ENCODE measurements around the gene FREM1.

The FREM1 gene

GRCh38 chr9:14831074-14831473 is 79.2 kb downstream of the FREM1 start:
- Mint-ChIP-seq H3K36me3 (ENCODE audit: low read depth) (no peaks in the 10 kb centered on the region), H3K4me3 (no peak overlapping the region), H3K27me3 (no peaks in the 10 kb centered on the region), H3K4me1 (no peaks in the 10 kb centered on the region), H3K27ac (no peak overlapping the region), H3K9me3 (no peaks in the 10 kb centered on the region)
- no peak for DNase-seq
- ATAC-seq, result no peak

DNA sequence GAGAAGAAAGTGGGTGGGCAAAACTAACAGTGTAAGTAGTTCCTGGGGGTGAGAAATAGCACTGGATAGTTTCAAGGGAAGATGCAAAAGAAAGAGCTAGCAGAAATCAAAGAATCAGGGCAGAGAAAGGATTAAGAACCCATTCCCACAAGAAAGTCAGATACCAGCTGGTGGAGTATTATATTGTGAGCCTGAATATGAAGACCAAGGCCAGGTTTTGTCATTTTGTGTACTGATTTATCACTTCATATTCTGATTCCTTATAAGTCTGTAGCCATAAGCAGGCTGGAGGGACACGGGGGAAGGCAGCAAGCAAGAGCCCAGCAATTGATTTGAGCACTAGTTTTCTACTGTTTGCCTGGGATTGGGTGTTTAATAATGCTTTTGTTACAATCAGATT is 80.2 kb downstream of the FREM1 start:
- no peak for ATAC-seq
- Mint-ChIP-seq H3K9me3 (no peaks in the 10 kb centered on the region), H3K4me1 (no peaks in the 10 kb centered on the region), H3K36me3 (ENCODE audit: low read depth) (no peaks in the 10 kb centered on the region), H3K27me3 (no peaks in the 10 kb centered on the region), H3K27ac (no peak overlapping the region), H3K4me3 (no peak overlapping the region)
- no peak for DNase-seq

DNA sequence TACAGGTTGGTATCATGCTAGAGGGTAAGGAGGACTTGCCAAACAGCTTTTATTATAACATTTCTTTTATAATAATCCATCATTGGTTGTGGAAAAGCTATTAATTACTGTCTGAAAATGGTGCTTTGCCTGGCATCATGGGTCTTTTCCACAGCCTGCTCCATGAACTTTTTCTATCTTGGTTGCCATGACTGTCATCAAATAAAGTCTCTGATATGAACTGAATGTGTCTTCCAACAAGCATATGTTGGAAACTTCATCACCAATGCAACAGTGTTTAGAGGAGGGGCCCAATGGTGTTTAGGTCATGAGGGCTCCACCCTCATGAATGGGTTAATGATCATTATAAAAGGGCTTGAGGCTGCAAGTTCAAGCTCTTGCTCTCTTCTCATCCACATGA is 81.0 kb downstream of the FREM1 start:
- Mint-ChIP-seq H3K9me3 (no peaks in the 10 kb centered on the region), H3K27me3 (no peaks in the 10 kb centered on the region), H3K4me3 (no peak overlapping the region), H3K4me1 (no peaks in the 10 kb centered on the region), H3K27ac (no peak overlapping the region), H3K36me3 (ENCODE audit: low read depth) (no peaks in the 10 kb centered on the region)
- DNase-seq (no peak), ATAC-seq (no peak)

DNA sequence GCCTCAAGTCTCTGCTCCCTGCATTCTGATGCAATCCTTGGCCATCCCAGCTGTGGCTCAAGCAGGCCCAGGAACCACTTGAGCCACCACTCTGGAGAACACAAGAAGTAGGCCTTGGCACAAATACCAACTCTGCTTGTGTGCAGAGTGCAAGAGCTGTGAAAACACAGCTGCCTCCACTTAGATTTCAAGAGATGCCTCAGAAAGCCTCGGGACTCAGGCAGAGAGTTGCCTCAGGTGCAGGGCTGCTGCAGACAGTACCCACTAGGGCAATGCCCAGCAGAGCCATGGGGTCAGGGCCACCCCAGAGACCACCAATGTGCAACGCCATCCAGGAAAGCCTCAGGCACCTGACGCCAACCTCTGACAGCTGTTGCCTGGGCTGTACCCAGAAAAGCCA is 82.4 kb downstream of the FREM1 start:
- Mint-ChIP-seq H3K4me1 (no peaks in the 10 kb centered on the region), H3K27me3 (no peaks in the 10 kb centered on the region), H3K9me3 (no peaks in the 10 kb centered on the region), H3K4me3 (no peak overlapping the region), H3K36me3 (ENCODE audit: low read depth) (no peaks in the 10 kb centered on the region), H3K27ac (no peak overlapping the region)
- no peak for ATAC-seq
- DNase-seq, result no peak

GRCh38 chr9:14824481-14824880 is 85.7 kb downstream of the FREM1 start:
- no peak for ATAC-seq

GRCh38 chr9:14823800-14824199 is 86.4 kb downstream of the FREM1 start:
- H3K27me3 Mint-ChIP-seq, result peaks cover 10% of the 10 kb centered on the region
- no peak overlapping the region for H3K27ac Mint-ChIP-seq
- no peaks in the 10 kb centered on the region for H3K9me3 Mint-ChIP-seq
- H3K36me3 Mint-ChIP-seq (ENCODE audit: low read depth), result no peaks in the 10 kb centered on the region
- H3K4me1 Mint-ChIP-seq, result no peaks in the 10 kb centered on the region
- no peak overlapping the region for H3K4me3 Mint-ChIP-seq
- DNase-seq, result no peak
- ATAC-seq, result no peak

More at GRCh38 chr9:14824481-14824880, 85.7 kb downstream of the FREM1 start:
- Mint-ChIP-seq H3K27ac (no peak overlapping the region), H3K4me1 (no peaks in the 10 kb centered on the region), H3K36me3 (ENCODE audit: low read depth) (no peaks in the 10 kb centered on the region), H3K27me3 (peaks cover 8% of the 10 kb centered on the region), H3K9me3 (no peaks in the 10 kb centered on the region), H3K4me3 (no peak overlapping the region)
- DNase-seq, result no peak

DNA sequence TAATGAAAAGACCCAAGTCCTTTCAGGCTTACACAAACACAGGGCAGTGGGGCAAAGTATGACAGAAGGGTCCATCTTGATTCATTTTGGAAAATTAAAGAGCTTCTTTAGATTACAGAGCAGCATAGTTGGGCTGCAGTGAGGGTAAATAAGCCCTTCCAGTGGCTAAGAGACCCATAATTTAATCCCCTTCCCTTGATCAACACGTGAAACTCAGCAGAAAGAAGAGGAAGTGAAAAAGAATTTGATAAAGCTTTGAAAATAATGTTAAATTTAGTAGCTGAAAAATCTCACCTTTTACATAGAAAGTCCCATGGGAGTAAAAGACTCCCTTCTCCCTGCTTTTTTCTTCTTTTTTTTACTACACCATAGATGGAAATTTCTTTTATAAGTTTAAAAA is 87.6 kb downstream of the FREM1 start:
- no peak overlapping the region for H3K27ac Mint-ChIP-seq
- DNase-seq (no peak), ATAC-seq (no peak)
- H3K4me3 Mint-ChIP-seq, result no peak overlapping the region
- peaks cover 10% of the 10 kb centered on the region for H3K27me3 Mint-ChIP-seq
- H3K4me1 Mint-ChIP-seq, result no peaks in the 10 kb centered on the region
- H3K9me3 Mint-ChIP-seq, result no peaks in the 10 kb centered on the region
- no peaks in the 10 kb centered on the region for H3K36me3 Mint-ChIP-seq (ENCODE audit: low read depth)

DNA sequence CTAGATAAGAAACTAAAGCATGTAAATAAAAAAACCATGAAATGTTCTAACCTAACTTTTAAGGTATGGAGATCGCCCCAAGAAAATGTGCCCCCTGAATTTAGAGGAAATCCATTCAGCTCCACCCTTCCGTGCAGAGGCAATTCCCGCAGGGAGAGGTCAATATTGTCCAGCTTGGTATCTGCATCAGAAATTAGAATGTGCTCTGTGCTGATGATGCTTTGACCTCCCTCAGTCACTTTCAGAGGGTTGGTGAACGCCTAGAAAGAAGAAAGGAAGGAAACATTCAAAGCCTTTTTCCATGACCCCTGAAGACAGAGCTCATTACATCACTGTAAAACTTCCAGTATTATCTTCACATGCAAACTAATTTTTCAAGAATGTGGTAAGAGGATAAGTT is 91.0 kb downstream of the FREM1 start:
- H3K27me3 Mint-ChIP-seq, result peaks cover 10% of the 10 kb centered on the region
- no peaks in the 10 kb centered on the region for H3K4me1 Mint-ChIP-seq

DNA sequence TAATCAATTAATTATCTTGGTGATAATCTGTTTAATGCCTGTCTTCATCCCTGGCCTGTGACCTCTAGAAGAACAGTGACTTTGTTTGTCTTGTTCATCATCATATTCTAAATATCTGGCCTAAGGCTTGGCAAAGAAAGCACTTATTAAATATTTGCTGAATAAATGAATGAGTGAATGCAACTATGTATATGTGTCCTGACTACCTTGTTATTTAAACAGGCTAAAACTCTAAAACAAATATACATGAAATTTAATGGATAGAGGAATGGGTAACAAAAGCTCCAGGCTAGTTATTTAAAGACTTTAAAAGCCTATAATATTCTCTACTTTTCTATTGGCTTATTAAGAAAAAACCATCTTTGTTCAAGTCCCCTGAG is 96.0 kb downstream of the FREM1 start:
- H3K36me3 Mint-ChIP-seq (ENCODE audit: low read depth), result no peaks in the 10 kb centered on the region
- peaks cover 2% of the 10 kb centered on the region for H3K27me3 Mint-ChIP-seq
- no peak for DNase-seq
- H3K9me3 Mint-ChIP-seq, result no peaks in the 10 kb centered on the region
- H3K4me3 Mint-ChIP-seq, result no peak overlapping the region
- ATAC-seq, result no peak
- no peaks in the 10 kb centered on the region for H3K4me1 Mint-ChIP-seq
- no peak overlapping the region for H3K27ac Mint-ChIP-seq

More for the DNA sequence above, 91.0 kb downstream of the FREM1 start:
- Mint-ChIP-seq H3K36me3 (ENCODE audit: low read depth) (no peaks in the 10 kb centered on the region), H3K27ac (no peak overlapping the region), H3K9me3 (no peaks in the 10 kb centered on the region), H3K4me3 (no peak overlapping the region)
- DNase-seq (no peak), ATAC-seq (no peak)

DNA sequence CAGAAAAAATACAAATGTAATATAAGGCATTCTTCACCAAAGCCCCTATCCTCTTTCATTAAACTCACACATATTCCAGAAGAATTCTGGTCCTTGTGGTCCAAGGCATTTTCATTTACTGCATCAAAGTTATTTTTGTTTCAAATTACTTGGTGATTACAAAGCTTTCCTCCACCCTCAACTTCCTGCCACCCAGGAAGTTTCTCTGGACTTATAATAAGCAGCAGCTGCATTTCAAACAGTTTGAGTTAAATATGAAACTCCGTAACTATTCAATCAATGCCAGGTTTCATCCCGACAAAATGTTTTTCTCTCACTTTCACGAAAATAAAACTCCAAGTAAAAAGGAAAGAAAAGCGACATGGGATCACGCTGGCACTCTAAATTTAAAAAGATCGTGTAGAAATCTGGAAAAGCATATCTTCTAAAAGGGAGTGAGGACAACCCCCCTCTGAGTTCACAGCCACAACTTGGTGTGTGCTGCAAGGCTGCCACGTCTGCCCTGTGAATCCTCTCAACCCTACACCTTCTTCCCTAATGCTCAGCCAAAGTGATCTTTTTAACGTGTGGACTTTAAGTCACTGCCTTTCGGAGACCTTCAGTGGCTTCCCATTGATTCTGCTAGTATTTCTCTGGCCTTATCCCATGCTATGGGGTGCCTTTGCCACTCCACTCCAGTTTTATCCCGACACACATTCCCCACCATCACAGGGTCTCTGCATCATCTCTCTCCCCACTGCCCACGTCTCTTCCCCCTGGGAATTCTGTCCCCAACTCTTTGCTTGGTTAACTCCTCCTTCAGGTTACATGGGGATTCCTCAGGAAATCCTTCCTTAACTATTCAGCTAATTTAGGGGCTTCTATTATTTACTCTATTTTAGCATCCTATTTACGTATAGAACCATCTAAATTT is 96.6 kb downstream of the FREM1 start:
- Mint-ChIP-seq H3K9me3 (no peaks in the 10 kb centered on the region), H3K27me3 (no peaks in the 10 kb centered on the region), H3K4me1 (no peaks in the 10 kb centered on the region), H3K4me3 (no peak overlapping the region), H3K36me3 (ENCODE audit: low read depth) (no peaks in the 10 kb centered on the region), H3K27ac (no peak overlapping the region)
- DNase-seq (no peak), ATAC-seq (no peak)

GRCh38 chr9:14812806-14813205 is 97.4 kb downstream of the FREM1 start:
- ATAC-seq (peak; percentile 36), DNase-seq (no peak)
- Mint-ChIP-seq H3K9me3 (no peaks in the 10 kb centered on the region), H3K27me3 (no peaks in the 10 kb centered on the region), H3K27ac (no peak overlapping the region), H3K4me1 (no peaks in the 10 kb centered on the region), H3K4me3 (no peak overlapping the region), H3K36me3 (ENCODE audit: low read depth) (no peaks in the 10 kb centered on the region)

DNA sequence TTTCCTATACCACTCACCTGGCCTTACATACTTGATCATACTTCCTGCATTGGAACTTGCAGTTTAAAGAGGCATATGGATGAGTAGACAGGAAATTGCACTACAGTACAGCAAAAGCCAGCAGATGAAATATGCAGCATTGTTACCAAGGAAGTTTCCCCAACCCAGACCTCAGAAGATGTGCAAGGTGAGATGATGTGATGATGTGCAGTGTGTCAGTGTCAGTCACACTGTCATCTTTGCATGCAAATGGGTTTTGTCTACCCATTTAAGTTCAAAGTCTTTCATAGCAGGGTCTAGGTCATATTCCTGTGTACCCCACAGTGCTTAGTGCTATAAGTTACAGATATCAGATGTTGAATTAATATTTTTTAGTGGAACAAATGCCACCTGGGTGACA is 98.4 kb downstream of the FREM1 start:
- H3K36me3 Mint-ChIP-seq (ENCODE audit: low read depth), result no peaks in the 10 kb centered on the region
- no peak for DNase-seq
- no peak overlapping the region for H3K4me3 Mint-ChIP-seq
- no peak overlapping the region for H3K27ac Mint-ChIP-seq
- H3K4me1 Mint-ChIP-seq, result no peaks in the 10 kb centered on the region
- no peaks in the 10 kb centered on the region for H3K27me3 Mint-ChIP-seq
- no peaks in the 10 kb centered on the region for H3K9me3 Mint-ChIP-seq
- ATAC-seq, result no peak

GRCh38 chr9:14806941-14807520 is 103.2 kb downstream of the FREM1 start:
- Mint-ChIP-seq H3K4me3 (no peak overlapping the region), H3K9me3 (no peaks in the 10 kb centered on the region), H3K36me3 (ENCODE audit: low read depth) (no peaks in the 10 kb centered on the region), H3K4me1 (no peaks in the 10 kb centered on the region), H3K27me3 (no peaks in the 10 kb centered on the region), H3K27ac (no peak overlapping the region)
- no peak for ATAC-seq
- DNase-seq, result no peak

DNA sequence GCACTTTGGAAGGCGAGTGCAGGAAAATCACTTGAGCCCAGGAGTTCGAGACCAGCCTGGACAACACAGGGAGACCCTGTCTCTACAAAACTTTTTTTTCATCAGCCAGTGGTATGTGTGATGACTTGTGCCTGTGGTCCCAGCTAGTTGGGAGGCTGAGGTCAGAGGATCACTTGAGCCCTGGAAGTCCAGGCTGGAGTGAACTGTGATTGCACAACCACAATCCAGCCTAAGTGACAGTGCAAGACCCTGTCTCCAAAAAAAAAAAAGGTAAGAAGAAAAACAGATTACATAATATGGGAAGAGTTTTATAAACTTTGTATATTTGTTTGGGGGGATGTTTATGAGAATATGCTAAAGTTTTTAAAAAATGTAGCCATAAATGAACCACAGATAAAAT is 111.2 kb downstream of the FREM1 start:
- no peak for ATAC-seq
- no peaks in the 10 kb centered on the region for H3K9me3 Mint-ChIP-seq
- no peak for DNase-seq
- H3K27me3 Mint-ChIP-seq, result peaks cover 7% of the 10 kb centered on the region
- no peaks in the 10 kb centered on the region for H3K4me1 Mint-ChIP-seq
- no peak overlapping the region for H3K27ac Mint-ChIP-seq
- H3K4me3 Mint-ChIP-seq, result no peak overlapping the region
- no peaks in the 10 kb centered on the region for H3K36me3 Mint-ChIP-seq (ENCODE audit: low read depth)

- Mint-ChIP-seq H3K9me3 (no peaks in the 10 kb centered on the region), H3K4me1 (no peaks in the 10 kb centered on the region), H3K36me3 (ENCODE audit: low read depth) (no peaks in the 10 kb centered on the region), H3K4me3 (no peak overlapping the region), H3K27me3 (peaks cover 7% of the 10 kb centered on the region), H3K27ac (no peak overlapping the region)
- DNase-seq (no peak), ATAC-seq (no peak)
Measured at GRCh38 chr9:14797435-14797834, 112.8 kb downstream of the FREM1 start.

Measured in activated naive CD8-positive, alpha-beta T cell treated with anti-CD3 and anti-CD28 coated beads, Interleukin-2, amount 50 U/mL, for 24 hours (primary cell).